ENCODE data around the gene RAB40AL. TPM values are rescaled to one million over a fixed set of nuclear protein-coding genes. Genes with fewer than 3 reads are reported as not detected.

RAB40AL gene
- total and polyA plus RNA-seq, 2 donors (not counting 1 experiment from before 2014, with no cell fraction given) = 0.34 to 0.48 TPM

DNA sequence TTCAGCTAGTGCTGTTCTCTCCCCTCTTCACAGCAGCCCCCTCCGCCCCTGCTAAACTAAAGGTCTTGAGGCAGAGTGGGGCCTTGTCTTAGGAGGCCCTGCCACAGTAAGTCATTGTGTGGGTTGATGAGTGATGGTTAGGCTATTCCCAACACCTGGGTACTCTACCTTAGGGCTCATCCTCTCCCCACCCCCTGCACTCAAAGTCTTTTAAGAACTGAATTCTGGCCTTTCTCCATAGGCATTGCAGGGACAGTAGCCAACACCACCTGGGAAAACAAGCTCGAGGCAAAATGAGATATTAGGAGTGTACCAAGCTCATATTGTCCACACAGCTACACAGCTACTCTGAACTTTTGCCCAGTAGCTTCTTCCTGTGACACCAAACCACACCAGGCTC is 42.5 kb downstream of the RAB40AL start:
- H3K79me2 ChIP-seq (ENCODE audit: control insufficient read depth, insufficient read depth, low read length) = no peaks in the 10 kb centered on the region
- H3K27me3 ChIP-seq (replicated peaks in 1 of 4; ENCODE audit: control extremely low read depth in 1 of 4, control insufficient read depth in 3 of 4, insufficient read depth in 4 of 4, low read length in 3 of 4) = no peaks in the 10 kb centered on the region
- intact Hi-C loops (cut with micrococcal nuclease) = no loop called here
- ChIA-PET CTCF (no interaction called here), POLR2A (no interaction called here)
- Mint-ChIP-seq H3K27me3 (no peaks in the 10 kb centered on the region), H3K27ac (no peak overlapping the region), H3K9me3 (ENCODE audit: insufficient read depth) (no peaks in the 10 kb centered on the region), H3K4me1 (no peaks in the 10 kb centered on the region), H3K4me3 (no peak overlapping the region)
- ATAC-seq (ENCODE audit: low read depth) (no peak), DNase-seq (no peak)
- no peaks in the 10 kb centered on the region for H3K4me1 ChIP-seq (ENCODE audit: control insufficient read depth in 2 of 2, insufficient read depth in 2 of 2, low read length in 2 of 2)
- H2AFZ ChIP-seq (ENCODE audit: insufficient read depth, low read depth, low read length, poor library complexity, severe bottlenecking) = no peak overlapping the region
- no peak overlapping the region for H3K27ac ChIP-seq (ENCODE audit: low read length in 2 of 2)
- H3K9me3 ChIP-seq (ENCODE audit: control extremely low read depth in 1 of 3, control insufficient read depth in 2 of 3, insufficient read depth in 1 of 3, low read length in 2 of 3) = no peaks in the 10 kb centered on the region
- no CpG with 5 or more reads among the region's 2 CpGs for WGBS (ENCODE audit: insufficient coverage)
- no peak overlapping the region for H3K4me2 ChIP-seq (replicated peaks; ENCODE audit: low read depth, low read length, poor library complexity, severe bottlenecking)
- no peaks in the 10 kb centered on the region for H3K36me3 ChIP-seq (replicated peaks in 1 of 2; ENCODE audit: control extremely low read depth in 1 of 2, control insufficient read depth in 1 of 2, extremely low read depth in 1 of 2, insufficient read depth in 2 of 2, low read length in 1 of 2)
- no peaks in the 10 kb centered on the region for H4K20me1 ChIP-seq (ENCODE audit: control insufficient read depth, insufficient read depth, low read length, poor library complexity, severe bottlenecking)
- H3K4me3 ChIP-seq (ENCODE audit: control extremely low read depth in 1 of 5, extremely low read depth in 1 of 5, insufficient read depth in 1 of 5, low read depth in 2 of 5, low read length in 4 of 5) = no peak overlapping the region
- H3K9ac ChIP-seq (ENCODE audit: low read length) = no peak overlapping the region
- TF ChIP-seq EZH2 (IDR thresholded peaks at IDR 0.05; ENCODE audit: borderline replicate concordance, insufficient read depth, low read depth, low read length, poor library complexity, severe bottlenecking) = no peak
- TF ChIP-seq, protein P1, sequence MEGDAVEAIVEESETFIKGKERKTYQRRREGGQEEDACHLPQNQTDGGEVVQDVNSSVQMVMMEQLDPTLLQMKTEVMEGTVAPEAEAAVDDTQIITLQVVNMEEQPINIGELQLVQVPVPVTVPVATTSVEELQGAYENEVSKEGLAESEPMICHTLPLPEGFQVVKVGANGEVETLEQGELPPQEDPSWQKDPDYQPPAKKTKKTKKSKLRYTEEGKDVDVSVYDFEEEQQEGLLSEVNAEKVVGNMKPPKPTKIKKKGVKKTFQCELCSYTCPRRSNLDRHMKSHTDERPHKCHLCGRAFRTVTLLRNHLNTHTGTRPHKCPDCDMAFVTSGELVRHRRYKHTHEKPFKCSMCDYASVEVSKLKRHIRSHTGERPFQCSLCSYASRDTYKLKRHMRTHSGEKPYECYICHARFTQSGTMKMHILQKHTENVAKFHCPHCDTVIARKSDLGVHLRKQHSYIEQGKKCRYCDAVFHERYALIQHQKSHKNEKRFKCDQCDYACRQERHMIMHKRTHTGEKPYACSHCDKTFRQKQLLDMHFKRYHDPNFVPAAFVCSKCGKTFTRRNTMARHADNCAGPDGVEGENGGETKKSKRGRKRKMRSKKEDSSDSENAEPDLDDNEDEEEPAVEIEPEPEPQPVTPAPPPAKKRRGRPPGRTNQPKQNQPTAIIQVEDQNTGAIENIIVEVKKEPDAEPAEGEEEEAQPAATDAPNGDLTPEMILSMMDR (IDR thresholded peaks at IDR 0.05) = no peak

DNA sequence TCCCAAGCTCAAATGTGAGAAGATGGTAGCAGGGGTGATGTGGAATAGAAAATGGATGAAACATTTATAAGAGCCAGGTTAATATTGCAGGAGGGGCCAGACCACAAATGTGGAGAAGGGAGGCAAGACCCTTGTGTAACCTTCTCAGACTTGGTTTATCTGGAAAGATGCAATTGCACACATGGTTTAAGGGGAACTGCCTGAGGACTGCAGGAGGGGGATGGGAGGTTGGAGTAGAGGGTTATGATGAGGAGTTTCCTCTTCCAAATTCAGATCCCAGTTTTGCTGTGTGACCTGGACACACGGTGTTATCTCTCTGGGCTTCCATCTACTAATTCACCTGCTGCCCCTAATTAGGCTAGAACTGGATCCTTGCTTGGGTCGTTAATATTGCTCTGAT is 46.1 kb downstream of the RAB40AL start:
- H3K27ac Mint-ChIP-seq = no peak overlapping the region
- DNase-seq (no peak), ATAC-seq (ENCODE audit: low read depth) (no peak)
- Histone ChIP-seq H3K4me3 (ENCODE audit: control extremely low read depth in 1 of 5, extremely low read depth in 1 of 5, insufficient read depth in 1 of 5, low read depth in 2 of 5, low read length in 4 of 5) (no peak overlapping the region), H2AFZ (ENCODE audit: insufficient read depth, low read depth, low read length, poor library complexity, severe bottlenecking) (no peak overlapping the region), H3K4me1 (ENCODE audit: control insufficient read depth in 2 of 2, insufficient read depth in 2 of 2, low read length in 2 of 2) (no peaks in the 10 kb centered on the region), H4K20me1 (ENCODE audit: control insufficient read depth, insufficient read depth, low read length, poor library complexity, severe bottlenecking) (no peaks in the 10 kb centered on the region), H3K4me2 (replicated peaks; ENCODE audit: low read depth, low read length, poor library complexity, severe bottlenecking) (no peak overlapping the region), H3K27ac (ENCODE audit: low read length in 2 of 2) (no peak overlapping the region), H3K9ac (ENCODE audit: low read length) (no peak overlapping the region), H3K27me3 (replicated peaks in 1 of 4; ENCODE audit: control extremely low read depth in 1 of 4, control insufficient read depth in 3 of 4, insufficient read depth in 4 of 4, low read length in 3 of 4) (no peaks in the 10 kb centered on the region), H3K9me3 (ENCODE audit: control extremely low read depth in 1 of 3, control insufficient read depth in 2 of 3, insufficient read depth in 1 of 3, low read length in 2 of 3) (no peaks in the 10 kb centered on the region), H3K79me2 (ENCODE audit: control insufficient read depth, insufficient read depth, low read length) (no peaks in the 10 kb centered on the region), H3K36me3 (replicated peaks in 1 of 2; ENCODE audit: control extremely low read depth in 1 of 2, control insufficient read depth in 1 of 2, extremely low read depth in 1 of 2, insufficient read depth in 2 of 2, low read length in 1 of 2) (no peaks in the 10 kb centered on the region)
- no peaks in the 10 kb centered on the region for H3K4me1 Mint-ChIP-seq
- no peak overlapping the region for H3K4me3 Mint-ChIP-seq
- no peaks in the 10 kb centered on the region for H3K27me3 Mint-ChIP-seq
- intact Hi-C loops (cut with micrococcal nuclease) = no loop called here
- ChIA-PET CTCF (no interaction called here), POLR2A (no interaction called here)
- H3K9me3 Mint-ChIP-seq (ENCODE audit: insufficient read depth) = no peaks in the 10 kb centered on the region
- no CpG with 5 or more reads among the region's 2 CpGs for WGBS (ENCODE audit: insufficient coverage)
- TF ChIP-seq EZH2 (IDR thresholded peaks at IDR 0.05; ENCODE audit: borderline replicate concordance, insufficient read depth, low read depth, low read length, poor library complexity, severe bottlenecking) = no peak
- TF ChIP-seq, protein P1 (IDR thresholded peaks at IDR 0.05) = no peak

Measured in B cell (primary cell).